GM23338 (cell line): ENCODE results near the gene GRID1. TPM values are rescaled to one million over a fixed set of nuclear protein-coding genes. Genes with fewer than 3 reads are reported as not detected.

Experiments
- ATAC-seq: fragments of 200-7000 bp; cut with Tn5 transposase; 3 replicates; pipeline ENCODE4 v1.9.1; 2020
- DNase-seq: peaks from one replicate; pipeline ENCODE4 v3.0.0-alpha.2; 2015; ENCODE audit warnings: low spot score
- H2AFZ ChIP-seq: fragments of 200-600 bp; sonication (generic); 2 replicates; pipeline ENCODE4 v1.8.0; 2016; ENCODE audit warnings: antibody characterized with exemption, mild to moderate bottlenecking, moderate library complexity
- H3F3A ChIP-seq: fragments of 200-600 bp; sonication (generic); replicated peaks from 2 replicates; pipeline ENCODE4 v1.8.0; 2017; ENCODE audit warnings: antibody characterized with exemption, mixed run types, low read depth
- H3K27ac ChIP-seq: fragments of 200-600 bp; sonication (generic); 2 replicates; pipeline ENCODE4 v1.6.1; 2016; ENCODE audit warnings: low read depth
- H3K27me3 ChIP-seq: fragments of 200-600 bp; sonication (generic); 2 replicates; pipeline ENCODE4 v1.8.0; 2016; ENCODE audit warnings: mild to moderate bottlenecking, mixed run types, moderate library complexity; ENCODE audit not compliant: insufficient read depth
- H3K36me3 ChIP-seq: fragments of 200-600 bp; sonication (generic); 2 replicates; pipeline ENCODE4 v1.8.0; 2016; ENCODE audit warnings: mild to moderate bottlenecking; ENCODE audit not compliant: insufficient read depth
- H3K4me1 ChIP-seq: fragments of 200-600 bp; sonication (generic); 2 replicates; pipeline ENCODE4 v1.8.0; 2016; ENCODE audit warnings: mild to moderate bottlenecking, moderate library complexity; ENCODE audit not compliant: insufficient read depth
- H3K4me2 ChIP-seq: fragments of 200-600 bp; sonication (generic); 2 replicates; pipeline ENCODE4 v1.7.1; 2017; ENCODE audit warnings: mixed run types
- H3K4me3 ChIP-seq: fragments of 200-600 bp; sonication (generic); 2 replicates; pipeline ENCODE4 v1.6.1; 2016; ENCODE audit warnings: mixed run types
- H3K79me2 ChIP-seq: fragments of 200-600 bp; sonication (generic); replicated peaks from 2 replicates; pipeline ENCODE4 v1.8.0; 2017; ENCODE audit warnings: mild to moderate bottlenecking; ENCODE audit not compliant: insufficient read depth
- H3K9me2 ChIP-seq: fragments of 200-600 bp; sonication (generic); 2 replicates; pipeline ENCODE4 v1.8.0; 2017; ENCODE audit not compliant: insufficient read depth
- H4K20me1 ChIP-seq: fragments of 200-600 bp; sonication (generic); replicated peaks from 2 replicates; pipeline ENCODE4 v1.8.0; 2017; ENCODE audit warnings: mild to moderate bottlenecking; ENCODE audit not compliant: insufficient read depth
- H3K27ac Mint-ChIP-seq: 2 replicates; pipeline ENCODE4 v1.8.0; 2020; ENCODE audit warnings: inconsistent platforms, mild to moderate bottlenecking, moderate library complexity, mixed read lengths
- H3K27me3 Mint-ChIP-seq: 3 replicates; pipeline ENCODE4 v1.8.0; 2022; ENCODE audit warnings: low read depth, mild to moderate bottlenecking, moderate library complexity, mixed read lengths, inconsistent platforms; ENCODE audit not compliant: insufficient read depth, poor library complexity
- H3K36me3 Mint-ChIP-seq: 3 replicates; pipeline ENCODE4 v1.8.0; 2021; ENCODE audit warnings: low read depth, mild to moderate bottlenecking, inconsistent platforms, moderate library complexity, mixed read lengths
- H3K4me1 Mint-ChIP-seq: 3 replicates; pipeline ENCODE4 v1.8.0; 2020; ENCODE audit warnings: mild to moderate bottlenecking, inconsistent platforms, mixed read lengths
- H3K4me3 Mint-ChIP-seq: 3 replicates; pipeline ENCODE4 v1.8.0; 2021; ENCODE audit warnings: moderate library complexity, mild to moderate bottlenecking, inconsistent platforms, mixed read lengths
- H3K9me3 Mint-ChIP-seq: 3 replicates; pipeline ENCODE4 v1.8.0; 2020; ENCODE audit warnings: moderate library complexity, mild to moderate bottlenecking, inconsistent platforms, mixed read lengths
- CREB1 ChIP-seq: fragments of 250-450 bp; sonication (Bioruptor Pico); IDR thresholded peaks from 2 replicates; pipeline ENCODE4 v1.5.0; 2020; ENCODE audit warnings: low read depth, mild to moderate bottlenecking, moderate library complexity
- EZH2 ChIP-seq: fragments of 200-600 bp; sonication (generic); IDR thresholded peaks from one replicate; pipeline ENCODE4 v1.8.0; 2017; ENCODE audit warnings: antibody characterized with exemption, mild to moderate bottlenecking, low read depth; ENCODE audit not compliant: unreplicated experiment
- EZH2phosphoT487 ChIP-seq: fragments of 200-600 bp; sonication (generic); IDR thresholded peaks from one replicate; pipeline ENCODE4 v1.8.1; 2018; ENCODE audit warnings: antibody characterized with exemption; ENCODE audit not compliant: unreplicated experiment
- JUNB ChIP-seq: IDR thresholded peaks from one replicate; pipeline ENCODE4 v1.6.1; 2016; ENCODE audit warnings: antibody characterized with exemption; ENCODE audit not compliant: unreplicated experiment
- NANOG ChIP-seq: IDR thresholded peaks from 2 replicates; pipeline ENCODE4 v1.6.1; 2016; ENCODE audit warnings: antibody characterized with exemption, borderline replicate concordance
- POLR2AphosphoS5 ChIP-seq: IDR thresholded peaks from 2 replicates; pipeline ENCODE4 v1.6.1; 2016; ENCODE audit warnings: antibody characterized with exemption, low read depth
- REST ChIP-seq: IDR thresholded peaks from one replicate; pipeline ENCODE4 v1.6.1; 2018; ENCODE audit warnings: antibody characterized with exemption; ENCODE audit not compliant: unreplicated experiment
- STAT1 ChIP-seq: IDR thresholded peaks from one replicate; pipeline ENCODE4 v1.6.1; 2016; ENCODE audit warnings: antibody characterized with exemption; ENCODE audit not compliant: unreplicated experiment
- ZNF114 ChIP-seq: fragments of 250-450 bp; sonication (Bioruptor Pico); IDR thresholded peaks from 2 replicates; pipeline ENCODE4 v1.5.0; 2020; ENCODE audit warnings: mild to moderate bottlenecking, moderate library complexity
- ZNF331 ChIP-seq: fragments of 250-450 bp; sonication (Bioruptor Pico); IDR thresholded peaks from 2 replicates; pipeline ENCODE4 v1.5.0; 2020; ENCODE audit warnings: low read depth, mild to moderate bottlenecking, moderate library complexity
- polyA plus RNA-seq: library from polyadenylated mRNA; unstranded; fragments of >200 nt; fragmentation: Nextera tagmentation; extraction: Ambion mirVana; gene quantifications from 2 replicates; pipeline ENCODE4 v1.2.1, GENCODE V29; 2016
- total RNA-seq: library from RNA; depleted of rRNA; stranded (reverse); fragments of >200 nt; shearing (Covaris generic); gene quantifications from 2 replicates; pipeline ENCODE4 v1.2.3, GENCODE V29; 2014
- TF ChIP-seq, protein P1 (sequence below): fragments of 250-450 bp; sonication (Bioruptor Pico); IDR thresholded peaks from 2 replicates; pipeline ENCODE4 v1.5.0; 2020; ENCODE audit warnings: mild to moderate bottlenecking, moderate library complexity
- TF ChIP-seq, protein P2 (sequence below), 2 experiments: fragments of 200-600 bp in 1 of 2; sonication (generic) in 1 of 2; conservative IDR thresholded peaks; 2 replicates each; pipeline versions ENCODE4 v1.5.1 to v1.6.1; 2016 to 2017; ENCODE audit warnings: antibody characterized with exemption in 2 of 2, low read depth in 2 of 2, mild to moderate bottlenecking in 2 of 2, moderate library complexity in 1 of 2
- TF ChIP-seq, protein P3 (sequence below): IDR thresholded peaks from 2 replicates; pipeline ENCODE4 v1.6.1; 2016; ENCODE audit warnings: antibody characterized with exemption

GRID1 gene
- total and polyA plus RNA-seq, 2 experiments from 2014 or later: 0.14 to 0.15 TPM

GRCh38 chr10:85961073-85961472, 405.5 kb downstream of the GRID1 start:
- peaks cover 25% of the 10 kb centered on the region; the same call in 2 of the 3 replicates for H3K36me3 Mint-ChIP-seq
- no peak overlapping the region for H3K4me2 ChIP-seq
- H3K4me1 Mint-ChIP-seq: no peaks in the 10 kb centered on the region
- H3K9me3 Mint-ChIP-seq: peaks cover 94% of the 10 kb centered on the region
- no peak for TF ChIP-seq POLR2AphosphoS5
- TF ChIP-seq, protein P1, sequence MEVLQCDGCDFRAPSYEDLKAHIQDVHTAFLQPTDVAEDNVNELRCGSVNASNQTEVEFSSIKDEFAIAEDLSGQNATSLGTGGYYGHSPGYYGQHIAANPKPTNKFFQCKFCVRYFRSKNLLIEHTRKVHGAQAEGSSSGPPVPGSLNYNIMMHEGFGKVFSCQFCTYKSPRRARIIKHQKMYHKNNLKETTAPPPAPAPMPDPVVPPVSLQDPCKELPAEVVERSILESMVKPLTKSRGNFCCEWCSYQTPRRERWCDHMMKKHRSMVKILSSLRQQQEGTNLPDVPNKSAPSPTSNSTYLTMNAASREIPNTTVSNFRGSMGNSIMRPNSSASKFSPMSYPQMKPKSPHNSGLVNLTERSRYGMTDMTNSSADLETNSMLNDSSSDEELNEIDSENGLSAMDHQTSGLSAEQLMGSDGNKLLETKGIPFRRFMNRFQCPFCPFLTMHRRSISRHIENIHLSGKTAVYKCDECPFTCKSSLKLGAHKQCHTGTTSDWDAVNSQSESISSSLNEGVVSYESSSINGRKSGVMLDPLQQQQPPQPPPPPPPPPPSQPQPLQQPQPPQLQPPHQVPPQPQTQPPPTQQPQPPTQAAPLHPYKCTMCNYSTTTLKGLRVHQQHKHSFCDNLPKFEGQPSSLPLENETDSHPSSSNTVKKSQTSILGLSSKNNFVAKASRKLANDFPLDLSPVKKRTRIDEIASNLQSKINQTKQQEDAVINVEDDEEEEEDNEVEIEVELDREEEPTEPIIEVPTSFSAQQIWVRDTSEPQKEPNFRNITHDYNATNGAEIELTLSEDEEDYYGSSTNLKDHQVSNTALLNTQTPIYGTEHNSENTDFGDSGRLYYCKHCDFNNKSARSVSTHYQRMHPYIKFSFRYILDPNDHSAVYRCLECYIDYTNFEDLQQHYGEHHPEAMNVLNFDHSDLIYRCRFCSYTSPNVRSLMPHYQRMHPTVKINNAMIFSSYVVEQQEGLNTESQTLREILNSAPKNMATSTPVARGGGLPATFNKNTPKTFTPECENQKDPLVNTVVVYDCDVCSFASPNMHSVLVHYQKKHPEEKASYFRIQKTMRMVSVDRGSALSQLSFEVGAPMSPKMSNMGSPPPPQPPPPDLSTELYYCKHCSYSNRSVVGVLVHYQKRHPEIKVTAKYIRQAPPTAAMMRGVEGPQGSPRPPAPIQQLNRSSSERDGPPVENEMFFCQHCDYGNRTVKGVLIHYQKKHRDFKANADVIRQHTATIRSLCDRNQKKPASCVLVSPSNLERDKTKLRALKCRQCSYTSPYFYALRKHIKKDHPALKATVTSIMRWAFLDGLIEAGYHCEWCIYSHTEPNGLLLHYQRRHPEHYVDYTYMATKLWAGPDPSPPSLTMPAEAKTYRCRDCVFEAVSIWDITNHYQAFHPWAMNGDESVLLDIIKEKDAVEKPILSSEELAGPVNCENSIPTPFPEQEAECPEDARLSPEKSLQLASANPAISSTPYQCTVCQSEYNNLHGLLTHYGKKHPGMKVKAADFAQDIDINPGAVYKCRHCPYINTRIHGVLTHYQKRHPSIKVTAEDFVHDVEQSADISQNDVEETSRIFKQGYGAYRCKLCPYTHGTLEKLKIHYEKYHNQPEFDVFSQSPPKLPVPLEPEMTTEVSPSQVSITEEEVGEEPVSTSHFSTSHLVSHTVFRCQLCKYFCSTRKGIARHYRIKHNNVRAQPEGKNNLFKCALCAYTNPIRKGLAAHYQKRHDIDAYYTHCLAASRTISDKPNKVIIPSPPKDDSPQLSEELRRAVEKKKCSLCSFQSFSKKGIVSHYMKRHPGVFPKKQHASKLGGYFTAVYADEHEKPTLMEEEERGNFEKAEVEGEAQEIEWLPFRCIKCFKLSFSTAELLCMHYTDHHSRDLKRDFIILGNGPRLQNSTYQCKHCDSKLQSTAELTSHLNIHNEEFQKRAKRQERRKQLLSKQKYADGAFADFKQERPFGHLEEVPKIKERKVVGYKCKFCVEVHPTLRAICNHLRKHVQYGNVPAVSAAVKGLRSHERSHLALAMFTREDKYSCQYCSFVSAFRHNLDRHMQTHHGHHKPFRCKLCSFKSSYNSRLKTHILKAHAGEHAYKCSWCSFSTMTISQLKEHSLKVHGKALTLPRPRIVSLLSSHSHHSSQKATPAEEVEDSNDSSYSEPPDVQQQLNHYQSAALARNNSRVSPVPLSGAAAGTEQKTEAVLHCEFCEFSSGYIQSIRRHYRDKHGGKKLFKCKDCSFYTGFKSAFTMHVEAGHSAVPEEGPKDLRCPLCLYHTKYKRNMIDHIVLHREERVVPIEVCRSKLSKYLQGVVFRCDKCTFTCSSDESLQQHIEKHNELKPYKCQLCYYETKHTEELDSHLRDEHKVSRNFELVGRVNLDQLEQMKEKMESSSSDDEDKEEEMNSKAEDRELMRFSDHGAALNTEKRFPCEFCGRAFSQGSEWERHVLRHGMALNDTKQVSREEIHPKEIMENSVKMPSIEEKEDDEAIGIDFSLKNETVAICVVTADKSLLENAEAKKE (CRISPR knock-in tag): no peak
- no peak for TF ChIP-seq CREB1
- TF ChIP-seq, protein P2, sequence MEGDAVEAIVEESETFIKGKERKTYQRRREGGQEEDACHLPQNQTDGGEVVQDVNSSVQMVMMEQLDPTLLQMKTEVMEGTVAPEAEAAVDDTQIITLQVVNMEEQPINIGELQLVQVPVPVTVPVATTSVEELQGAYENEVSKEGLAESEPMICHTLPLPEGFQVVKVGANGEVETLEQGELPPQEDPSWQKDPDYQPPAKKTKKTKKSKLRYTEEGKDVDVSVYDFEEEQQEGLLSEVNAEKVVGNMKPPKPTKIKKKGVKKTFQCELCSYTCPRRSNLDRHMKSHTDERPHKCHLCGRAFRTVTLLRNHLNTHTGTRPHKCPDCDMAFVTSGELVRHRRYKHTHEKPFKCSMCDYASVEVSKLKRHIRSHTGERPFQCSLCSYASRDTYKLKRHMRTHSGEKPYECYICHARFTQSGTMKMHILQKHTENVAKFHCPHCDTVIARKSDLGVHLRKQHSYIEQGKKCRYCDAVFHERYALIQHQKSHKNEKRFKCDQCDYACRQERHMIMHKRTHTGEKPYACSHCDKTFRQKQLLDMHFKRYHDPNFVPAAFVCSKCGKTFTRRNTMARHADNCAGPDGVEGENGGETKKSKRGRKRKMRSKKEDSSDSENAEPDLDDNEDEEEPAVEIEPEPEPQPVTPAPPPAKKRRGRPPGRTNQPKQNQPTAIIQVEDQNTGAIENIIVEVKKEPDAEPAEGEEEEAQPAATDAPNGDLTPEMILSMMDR (conservative IDR thresholded peaks at IDR 0.05; ENCODE audit: low read depth in 2 of 2): no peak
- no peak for TF ChIP-seq ZNF331 (CRISPR knock-in tag)
- TF ChIP-seq JUNB: no peak
- TF ChIP-seq ZNF114 (CRISPR knock-in tag): no peak
- TF ChIP-seq, protein P3, sequence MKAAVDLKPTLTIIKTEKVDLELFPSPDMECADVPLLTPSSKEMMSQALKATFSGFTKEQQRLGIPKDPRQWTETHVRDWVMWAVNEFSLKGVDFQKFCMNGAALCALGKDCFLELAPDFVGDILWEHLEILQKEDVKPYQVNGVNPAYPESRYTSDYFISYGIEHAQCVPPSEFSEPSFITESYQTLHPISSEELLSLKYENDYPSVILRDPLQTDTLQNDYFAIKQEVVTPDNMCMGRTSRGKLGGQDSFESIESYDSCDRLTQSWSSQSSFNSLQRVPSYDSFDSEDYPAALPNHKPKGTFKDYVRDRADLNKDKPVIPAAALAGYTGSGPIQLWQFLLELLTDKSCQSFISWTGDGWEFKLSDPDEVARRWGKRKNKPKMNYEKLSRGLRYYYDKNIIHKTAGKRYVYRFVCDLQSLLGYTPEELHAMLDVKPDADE: no peak
- no peak for TF ChIP-seq STAT1
- TF ChIP-seq EZH2phosphoT487: no peak
- TF ChIP-seq REST: no peak
- no peak for TF ChIP-seq EZH2
- no peak for TF ChIP-seq NANOG
- H3K4me3 Mint-ChIP-seq: no peak overlapping the region
- no peaks in the 10 kb centered on the region for H4K20me1 ChIP-seq
- DNase-seq (no peak), ATAC-seq (no peak)
- H3K27ac Mint-ChIP-seq: no peak overlapping the region
- no peaks in the 10 kb centered on the region for H3K4me1 ChIP-seq
- H3K27me3 Mint-ChIP-seq: peaks cover 5% of the 10 kb centered on the region
- no peaks in the 10 kb centered on the region for H3F3A ChIP-seq
- H3K27me3 ChIP-seq: no peaks in the 10 kb centered on the region
- no peak overlapping the region for H3K4me3 ChIP-seq
- H2AFZ ChIP-seq: no peak overlapping the region
- H3K27ac ChIP-seq: no peak overlapping the region
- no peaks in the 10 kb centered on the region for H3K36me3 ChIP-seq
- H3K9me2 ChIP-seq: no peaks in the 10 kb centered on the region
- H3K79me2 ChIP-seq: no peaks in the 10 kb centered on the region
